Nephron progenitor cell (in vitro differentiated cells): ENCODE data around the gene ZMYND11.

ENCODE experiments used
- DNase-seq: peaks from one replicate; pipeline ENCODE4 v3.0.0; 2021
- H3K27ac Mint-ChIP-seq: 2 replicates; pipeline ENCODE4 v1.8.0; 2021; ENCODE audit warnings: mild to moderate bottlenecking, moderate library complexity, mixed read lengths
- H3K27me3 Mint-ChIP-seq: 2 replicates; pipeline ENCODE4 v1.8.0; 2021; ENCODE audit warnings: mild to moderate bottlenecking, low read depth, mixed read lengths; ENCODE audit not compliant: poor library complexity
- H3K36me3 Mint-ChIP-seq: 2 replicates; pipeline ENCODE4 v1.8.0; 2021; ENCODE audit warnings: low read depth, mixed read lengths
- H3K4me1 Mint-ChIP-seq: 2 replicates; pipeline ENCODE4 v1.8.0; 2021; ENCODE audit warnings: mixed read lengths
- H3K4me3 Mint-ChIP-seq: 2 replicates; pipeline ENCODE4 v1.8.0; 2021; ENCODE audit warnings: mild to moderate bottlenecking, moderate library complexity, mixed read lengths
- H3K9me3 Mint-ChIP-seq: 2 replicates; pipeline ENCODE4 v1.8.0; 2021; ENCODE audit warnings: mild to moderate bottlenecking, moderate library complexity, mixed read lengths
- TF ChIP-seq, protein P1 (sequence below): fragments of 200-600 bp; sonication (generic); IDR thresholded peaks from 2 replicates; pipeline ENCODE4 v1.5.0; 2021; ENCODE audit warnings: antibody characterized with exemption

The ZMYND11 gene

DNA sequence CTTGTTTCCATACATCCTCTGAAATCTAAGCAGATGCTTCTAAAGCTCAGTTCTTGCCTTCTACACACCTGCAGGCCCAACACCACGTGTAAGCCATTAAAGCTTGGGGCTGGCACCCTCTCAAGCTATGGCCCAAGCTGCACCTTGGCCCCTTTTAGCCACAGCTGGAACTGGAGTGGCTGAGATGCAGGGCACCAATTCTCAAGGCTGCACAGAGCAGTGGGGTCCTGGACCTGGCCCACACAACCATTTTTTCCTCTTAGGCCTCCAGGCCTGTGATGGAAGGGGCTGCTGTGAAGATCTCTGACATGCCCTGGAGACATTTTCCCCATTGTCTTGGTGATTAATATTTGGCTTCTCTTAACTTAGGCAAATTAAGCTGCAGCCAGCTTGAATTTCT, 38.8 kb upstream of the ZMYND11 start:
- Mint-ChIP-seq H3K4me1 (no peaks in the 10 kb centered on the region), H3K36me3 (no peaks in the 10 kb centered on the region), H3K27me3 (peaks cover 9% of the 10 kb centered on the region), H3K9me3 (peaks cover 61% of the 10 kb centered on the region), H3K27ac (no peak overlapping the region), H3K4me3 (no peak overlapping the region)
- TF ChIP-seq, protein P1, sequence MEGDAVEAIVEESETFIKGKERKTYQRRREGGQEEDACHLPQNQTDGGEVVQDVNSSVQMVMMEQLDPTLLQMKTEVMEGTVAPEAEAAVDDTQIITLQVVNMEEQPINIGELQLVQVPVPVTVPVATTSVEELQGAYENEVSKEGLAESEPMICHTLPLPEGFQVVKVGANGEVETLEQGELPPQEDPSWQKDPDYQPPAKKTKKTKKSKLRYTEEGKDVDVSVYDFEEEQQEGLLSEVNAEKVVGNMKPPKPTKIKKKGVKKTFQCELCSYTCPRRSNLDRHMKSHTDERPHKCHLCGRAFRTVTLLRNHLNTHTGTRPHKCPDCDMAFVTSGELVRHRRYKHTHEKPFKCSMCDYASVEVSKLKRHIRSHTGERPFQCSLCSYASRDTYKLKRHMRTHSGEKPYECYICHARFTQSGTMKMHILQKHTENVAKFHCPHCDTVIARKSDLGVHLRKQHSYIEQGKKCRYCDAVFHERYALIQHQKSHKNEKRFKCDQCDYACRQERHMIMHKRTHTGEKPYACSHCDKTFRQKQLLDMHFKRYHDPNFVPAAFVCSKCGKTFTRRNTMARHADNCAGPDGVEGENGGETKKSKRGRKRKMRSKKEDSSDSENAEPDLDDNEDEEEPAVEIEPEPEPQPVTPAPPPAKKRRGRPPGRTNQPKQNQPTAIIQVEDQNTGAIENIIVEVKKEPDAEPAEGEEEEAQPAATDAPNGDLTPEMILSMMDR, result no peak
- no peak for DNase-seq

DNA sequence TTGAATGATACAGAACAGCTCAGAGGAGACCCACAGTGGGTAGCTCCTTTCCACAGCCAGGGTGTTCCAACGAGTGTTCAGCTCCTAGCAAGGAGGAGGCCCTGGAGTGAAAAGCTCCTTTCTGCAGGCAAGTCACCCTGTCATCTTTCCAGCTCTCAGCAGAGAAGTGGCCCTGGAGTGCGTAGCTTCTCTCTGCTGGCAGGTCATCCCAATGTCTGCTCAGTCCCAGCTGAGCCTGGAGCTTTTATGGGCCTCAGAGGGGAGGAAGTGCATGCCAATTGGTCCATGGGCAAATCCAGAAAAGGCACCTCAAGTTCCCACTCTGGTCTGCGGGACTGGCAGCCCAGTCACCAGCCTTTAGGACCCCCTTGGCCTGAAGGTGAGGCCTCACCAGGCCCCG, 30.8 kb upstream of the ZMYND11 start:
- Mint-ChIP-seq H3K4me3 (no peak overlapping the region), H3K27ac (no peak overlapping the region), H3K9me3 (peaks cover 20% of the 10 kb centered on the region), H3K27me3 (peaks cover 13% of the 10 kb centered on the region), H3K36me3 (no peaks in the 10 kb centered on the region), H3K4me1 (no peaks in the 10 kb centered on the region)
- DNase-seq, result no peak
- TF ChIP-seq, protein P1, result no peak

DNA sequence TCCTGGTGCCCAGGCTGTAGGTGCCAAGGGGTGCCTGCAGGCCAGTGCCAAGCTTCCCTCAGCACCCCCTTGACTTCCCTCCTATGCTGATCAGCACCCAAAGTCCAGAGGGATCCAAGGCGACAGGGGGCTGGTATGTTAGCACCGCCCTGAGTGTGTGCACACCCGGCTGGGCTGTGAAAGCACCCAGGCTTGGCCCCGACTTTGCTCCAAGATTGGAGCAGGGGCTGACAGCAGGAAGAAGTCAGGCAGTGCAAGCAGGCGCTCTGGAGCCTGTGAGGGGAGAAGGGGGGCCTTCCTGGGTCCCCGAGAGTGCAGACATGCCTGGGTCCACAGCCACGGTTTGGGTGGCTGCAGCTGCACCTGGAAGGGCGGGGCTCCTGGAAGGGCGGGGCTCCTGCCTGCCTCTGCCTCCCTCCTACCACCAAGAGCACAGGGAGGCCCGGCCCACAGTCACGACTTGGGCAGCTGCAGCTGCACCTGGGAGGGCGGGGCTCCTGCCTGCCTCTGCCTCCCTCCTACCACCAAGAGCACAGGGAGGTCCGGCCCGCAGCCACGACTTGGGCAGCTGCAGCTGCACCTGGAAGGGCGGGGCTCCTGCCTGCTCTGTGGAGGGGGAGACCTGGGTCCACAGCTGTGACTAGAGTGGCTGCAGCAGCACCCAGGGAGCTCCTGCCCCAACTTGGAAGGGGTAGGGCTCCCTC, 30.2 kb upstream of the ZMYND11 start:
- H3K36me3 Mint-ChIP-seq, result no peaks in the 10 kb centered on the region
- H3K4me1 Mint-ChIP-seq, result no peaks in the 10 kb centered on the region
- peaks cover 16% of the 10 kb centered on the region for H3K27me3 Mint-ChIP-seq
- no peak overlapping the region for H3K27ac Mint-ChIP-seq
- no peak for DNase-seq
- no peak overlapping the region for H3K4me3 Mint-ChIP-seq
- H3K9me3 Mint-ChIP-seq, result peaks cover 16% of the 10 kb centered on the region
- TF ChIP-seq, protein P1, result no peak

DNA sequence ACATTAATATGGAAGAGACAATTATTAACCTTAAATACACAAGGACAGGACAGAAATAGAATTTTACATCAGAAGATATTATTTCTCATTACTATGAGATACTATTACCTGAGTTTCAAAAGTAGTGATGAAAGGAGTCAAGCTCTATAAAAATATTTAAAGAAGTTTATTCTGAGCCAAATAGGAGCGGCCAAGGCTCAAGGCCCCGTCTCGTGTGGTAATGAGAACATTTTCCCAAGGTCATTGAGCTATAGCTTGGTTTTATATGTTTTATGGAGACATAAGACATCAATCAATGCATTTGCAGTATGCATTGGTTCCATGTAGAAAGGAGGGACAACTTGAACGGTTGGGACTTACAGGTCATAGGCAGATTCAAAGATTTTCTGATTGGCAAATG, 29.4 kb upstream of the ZMYND11 start:
- Mint-ChIP-seq H3K27ac (no peak overlapping the region), H3K36me3 (no peaks in the 10 kb centered on the region), H3K9me3 (peaks cover 15% of the 10 kb centered on the region), H3K27me3 (peaks cover 16% of the 10 kb centered on the region), H3K4me1 (no peaks in the 10 kb centered on the region), H3K4me3 (no peak overlapping the region)
- TF ChIP-seq, protein P1, result no peak
- no peak for DNase-seq

DNA sequence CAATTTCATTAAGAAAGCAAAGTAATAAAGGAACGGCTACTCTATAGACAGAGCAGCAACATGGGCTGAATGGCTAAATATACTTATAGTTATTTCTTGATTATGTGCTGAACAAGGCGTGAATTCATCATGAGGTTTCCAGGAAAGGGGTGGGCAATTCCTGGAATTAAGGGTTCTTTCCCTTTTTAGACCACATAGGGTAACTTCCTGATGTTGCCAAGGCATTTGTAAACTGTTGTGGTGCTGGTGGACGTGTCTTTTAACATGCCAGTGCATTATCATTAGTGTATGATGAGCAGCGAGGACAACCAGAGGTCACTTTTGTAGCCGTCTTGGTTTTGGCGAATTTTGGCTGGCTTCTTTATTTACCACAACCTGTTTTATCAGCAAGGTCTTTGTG, 28.5 kb upstream of the ZMYND11 start:
- TF ChIP-seq, protein P1, result no peak
- no peak overlapping the region for H3K4me3 Mint-ChIP-seq
- no peaks in the 10 kb centered on the region for H3K4me1 Mint-ChIP-seq
- H3K36me3 Mint-ChIP-seq, result no peaks in the 10 kb centered on the region
- no peak for DNase-seq
- peaks cover 16% of the 10 kb centered on the region for H3K27me3 Mint-ChIP-seq
- H3K27ac Mint-ChIP-seq, result no peak overlapping the region
- peaks cover 13% of the 10 kb centered on the region for H3K9me3 Mint-ChIP-seq

DNA sequence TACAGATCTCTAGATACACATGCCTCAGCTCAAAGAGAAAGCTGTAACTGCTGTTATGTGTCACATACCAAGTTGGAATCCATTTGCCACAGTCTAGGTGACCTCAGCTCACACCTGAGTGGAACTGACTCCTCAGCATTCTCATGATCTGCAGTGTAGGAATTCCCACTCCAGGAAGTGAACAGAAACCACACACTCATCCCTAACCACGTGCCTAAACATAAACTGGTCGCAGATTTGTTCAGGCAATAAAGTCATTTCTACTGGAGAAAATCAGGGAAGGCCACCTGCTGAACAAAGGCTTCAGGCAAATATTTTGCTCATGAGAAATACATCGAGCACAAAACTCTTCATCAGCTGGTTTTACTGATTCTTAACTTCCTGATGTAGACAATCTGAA, 23.0 kb upstream of the ZMYND11 start:
- Mint-ChIP-seq H3K27me3 (peaks cover 15% of the 10 kb centered on the region), H3K4me1 (peaks cover 5% of the 10 kb centered on the region), H3K36me3 (no peaks in the 10 kb centered on the region), H3K27ac (no peak overlapping the region), H3K4me3 (no peak overlapping the region), H3K9me3 (no peaks in the 10 kb centered on the region)
- TF ChIP-seq, protein P1, result no peak
- no peak for DNase-seq
